ENCODE measurements around the gene PALLD.

- TF ChIP-seq EZH2 (IDR thresholded peaks at IDR 0.05) (no peak), POLR2AphosphoS5 (IDR thresholded peaks at IDR 0.05; ENCODE audit: borderline replicate concordance, low read depth, low read length) (no peak), FOXP2 (optimal IDR thresholded peaks at IDR 0.05; ENCODE audit: control extremely low read depth, extremely low read length, insufficient read depth) (no peak)
Observed at GRCh38 chr4:168825975-168826374, 329.1 kb downstream of the PALLD start.

All from SK-N-MC (cell line).